GM12878 (cell line): ENCODE measurements around the gene MBOAT1. TPM values are rescaled to one million over a fixed set of nuclear protein-coding genes. Genes with fewer than 3 reads are reported as not detected.

ENCODE experiments used
- ATAC-seq: fragments of 200-7000 bp; cut with Tn5 transposase; 3 replicates; pipeline ENCODE4 v1.9.1; 2020; ENCODE audit warnings: mild to moderate bottlenecking, moderate library complexity
- BruUV-seq: library from RNA; stranded (reverse); fragments of 400-500 nt; replicated peaks from 2 replicates; lab custom pipeline; 2021; lab: Mats Ljungman, UMichigan
- CTCF ChIA-PET: fragments of 300-600 bp; sonication (Branson Sonifier 250); formaldehyde crosslinking; extraction: SDS; loops from one replicate; lab custom pipeline; 2021; ENCODE audit warnings: inconsistent platforms; lab: Yijun Ruan, JAX
- POLR2A ChIA-PET: fragments of 350-600 bp; formaldehyde crosslinking; extraction: SDS; loops from one replicate; lab custom pipeline; 2021; ENCODE audit warnings: inconsistent platforms; lab: Charles Lee
- RAD21 ChIA-PET: fragments of 300-600 bp; sonication (Branson Sonifier 250); formaldehyde crosslinking; loops from one replicate; lab custom pipeline; 2023; ENCODE audit warnings: antibody characterized with exemption; ENCODE audit not compliant: unreplicated experiment; lab: Charles Lee
- SMC1A ChIA-PET: fragments of 300-600 bp; sonication (Branson Sonifier 250); formaldehyde crosslinking; loops from one replicate; lab custom pipeline; 2023; ENCODE audit not compliant: unreplicated experiment, uncharacterized antibody; lab: Charles Lee
- DNase-seq: peaks from one replicate; pipeline ENCODE4 v3.0.0-alpha.2; 2011; ENCODE audit warnings: low read depth, low spot score
- FAIRE-seq: peaks from 3 replicates; lab custom pipeline; 2011; peaks lifted over from hg19 to GRCh38; lab: Jason Lieb, UNC
- H2AFZ ChIP-seq: 2 replicates; pipeline ENCODE4 v1.6.0; 2011; ENCODE audit warnings: low read depth, low read length, control low read depth; ENCODE audit not compliant: control insufficient read depth
- H3K27ac ChIP-seq: 2 replicates; pipeline ENCODE4 v1.5.1; 2011; ENCODE audit warnings: control low read depth; ENCODE audit not compliant: control insufficient read depth, insufficient read depth
- H3K27me3 ChIP-seq, 2 experiments: replicated peaks in 1 of 2; 2 replicates each; pipeline versions ENCODE4 v1.6.0 to v1.6.1; 2011; ENCODE audit warnings: low read length in 1 of 2; ENCODE audit not compliant: control insufficient read depth in 2 of 2, insufficient read depth in 2 of 2
- H3K36me3 ChIP-seq, 2 experiments: 2 replicates each; pipeline ENCODE4 v1.5.1; 2011; ENCODE audit warnings: low read length in 1 of 2; ENCODE audit not compliant: control insufficient read depth in 2 of 2, insufficient read depth in 2 of 2
- H3K4me1 ChIP-seq: 2 replicates; pipeline ENCODE4 v1.6.1; 2011; ENCODE audit warnings: mild to moderate bottlenecking, low read length, moderate library complexity, mixed read lengths; ENCODE audit not compliant: control insufficient read depth, insufficient read depth
- H3K4me2 ChIP-seq: 2 replicates; pipeline ENCODE4 v1.6.0; 2011; ENCODE audit warnings: control low read depth; ENCODE audit not compliant: control insufficient read depth, insufficient read depth
- H3K4me3 ChIP-seq: fragments of 200-600 bp; sonication (generic); 2 replicates; pipeline ENCODE4 v1.5.1; 2016
- H3K79me2 ChIP-seq: 2 replicates; pipeline ENCODE4 v1.6.0; 2011; ENCODE audit warnings: low read length; ENCODE audit not compliant: control insufficient read depth, insufficient read depth
- H3K9ac ChIP-seq: 2 replicates; pipeline ENCODE4 v1.8.0; 2011; ENCODE audit warnings: low read length, control low read depth, mixed read lengths; ENCODE audit not compliant: control insufficient read depth, insufficient read depth
- H3K9me3 ChIP-seq: replicated peaks from 3 replicates; pipeline ENCODE4 v1.5.1; 2011; ENCODE audit warnings: mild to moderate bottlenecking, low read length; ENCODE audit not compliant: control insufficient read depth, insufficient read depth
- H4K20me1 ChIP-seq: 2 replicates; pipeline ENCODE4 v1.6.0; 2011; ENCODE audit not compliant: control insufficient read depth, insufficient read depth
- GABPA ChIP-seq: IDR thresholded peaks from 2 replicates; pipeline ENCODE4 v1.6.1; 2014; ENCODE audit warnings: antibody characterized with exemption, low read depth, mild to moderate bottlenecking, inconsistent platforms
- MXI1 ChIP-seq: fragments of 150-350 bp; IDR thresholded peaks from 2 replicates; pipeline ENCODE4 v1.6.1; 2011; ENCODE audit warnings: low read depth, mild to moderate bottlenecking, inconsistent platforms, low read length, improper control_type of control experiment
- POU2F2 ChIP-seq: IDR thresholded peaks from 3 replicates; pipeline ENCODE4 v1.6.1; 2011; ENCODE audit warnings: low read depth, mild to moderate bottlenecking, low read length, borderline replicate concordance
- REST ChIP-seq: IDR thresholded peaks from 2 replicates; pipeline ENCODE4 v1.6.1; 2012; ENCODE audit warnings: mild to moderate bottlenecking, low read depth, low read length
- SRF ChIP-seq, 2 experiments: IDR thresholded peaks; 2 replicates each; pipeline ENCODE4 v1.6.1; 2011; ENCODE audit warnings: low read depth in 2 of 2, low read length in 2 of 2, mild to moderate bottlenecking in 1 of 2, moderate library complexity in 1 of 2
- TBL1XR1 ChIP-seq: IDR thresholded peaks from 2 replicates; pipeline ENCODE4 v1.6.1; 2012; ENCODE audit warnings: low read depth, low read length, improper control_type of control experiment
- YY1 ChIP-seq: IDR thresholded peaks from 2 replicates; pipeline ENCODE4 v1.6.1; 2011; ENCODE audit warnings: low read depth, mild to moderate bottlenecking, low read length
- ZBTB40 ChIP-seq: fragments of 450-650 bp; IDR thresholded peaks from 2 replicates; pipeline ENCODE4 v1.6.1; 2016; ENCODE audit warnings: mild to moderate bottlenecking, moderate library complexity, borderline replicate concordance
- ZNF207 ChIP-seq: fragments of 450-650 bp; IDR thresholded peaks from 2 replicates; pipeline ENCODE4 v1.6.1; 2014; ENCODE audit warnings: antibody characterized with exemption, mild to moderate bottlenecking, borderline replicate concordance
- ZNF592 ChIP-seq: fragments of 450-650 bp; IDR thresholded peaks from 2 replicates; pipeline ENCODE4 v1.6.1; 2017; ENCODE audit warnings: mild to moderate bottlenecking, moderate library complexity
- WGBS: methylation state at CpG from one replicate; pipeline ENCODE4 v1.1.6; 2016; ENCODE audit warnings: low lambda C conversion rate; ENCODE audit not compliant: insufficient replicate concordance, insufficient coverage; ENCODE audit errors: missing lambda C conversion rate; 5-methylcytosine and 5-hydroxymethylcytosine counted together
- in situ Hi-C: fragments of 300-500 bp; cut with MboI; formaldehyde crosslinking; loops from 9 replicates; pipeline ENCODE4 v1.14.3; 2018; ENCODE audit warnings: mixed read lengths
- intact Hi-C: fragments of 100-400 bp; cut with micrococcal nuclease; formaldehyde crosslinking; loops from one replicate; pipeline ENCODE4 v1.14.2; 2022; ENCODE audit not compliant: unreplicated experiment
- polyA plus RNA-seq, 11 experiments: library from polyadenylated mRNA; depleted of rRNA in 4 of 11; unstranded in 6 of 11; stranded (reverse) in 5 of 11; fragments of >200 nt; fragmentation: Nextera tagmentation in 4 of 11; fragmentation: Illumina TruSeq in 1 of 11; extraction: Ambion mirVana in 4 of 11; extraction: Trizol in 1 of 11; gene quantifications; 1 replicate in 1 of 11; 2 replicates in 10 of 11; pipeline versions ENCODE4 v1.2.1 to v1.2.3, GENCODE V29; 2011 to 2016; ENCODE audit warnings: inconsistent platforms in 2 of 11, missing spikeins in 2 of 11, low read depth in 1 of 11
- total RNA-seq, 4 experiments: library from RNA; depleted of rRNA in 3 of 4; stranded (reverse); fragments of >200 nt in 3 of 4; fragmentation: Illumina TruSeq in 1 of 4; extraction: Trizol in 1 of 4; gene quantifications; 2 replicates each; pipeline versions ENCODE4 v1.2.1 to v1.2.3, GENCODE V29; 2013 to 2021

MBOAT1 gene
- total and polyA plus RNA-seq, 10 of the 15 experiments (the other 5 are each of a cell fraction or from before 2014, with no cell fraction given): 0.39 to 21.0 (median 11.6) TPM

GRCh38 chr6:20260360-20260759 is 48.1 kb upstream of the MBOAT1 start (continued):
- TF ChIP-seq MXI1 (no peak), ZBTB40 (no peak), YY1 (no peak), GABPA (no peak), SRF (IDR thresholded peaks at IDR 0.05; ENCODE audit: low read depth in 2 of 2, low read length in 2 of 2) (no peak), POU2F2 (no peak)
- TF ChIP-seq, all 136 proteins: peak for 0

DNA sequence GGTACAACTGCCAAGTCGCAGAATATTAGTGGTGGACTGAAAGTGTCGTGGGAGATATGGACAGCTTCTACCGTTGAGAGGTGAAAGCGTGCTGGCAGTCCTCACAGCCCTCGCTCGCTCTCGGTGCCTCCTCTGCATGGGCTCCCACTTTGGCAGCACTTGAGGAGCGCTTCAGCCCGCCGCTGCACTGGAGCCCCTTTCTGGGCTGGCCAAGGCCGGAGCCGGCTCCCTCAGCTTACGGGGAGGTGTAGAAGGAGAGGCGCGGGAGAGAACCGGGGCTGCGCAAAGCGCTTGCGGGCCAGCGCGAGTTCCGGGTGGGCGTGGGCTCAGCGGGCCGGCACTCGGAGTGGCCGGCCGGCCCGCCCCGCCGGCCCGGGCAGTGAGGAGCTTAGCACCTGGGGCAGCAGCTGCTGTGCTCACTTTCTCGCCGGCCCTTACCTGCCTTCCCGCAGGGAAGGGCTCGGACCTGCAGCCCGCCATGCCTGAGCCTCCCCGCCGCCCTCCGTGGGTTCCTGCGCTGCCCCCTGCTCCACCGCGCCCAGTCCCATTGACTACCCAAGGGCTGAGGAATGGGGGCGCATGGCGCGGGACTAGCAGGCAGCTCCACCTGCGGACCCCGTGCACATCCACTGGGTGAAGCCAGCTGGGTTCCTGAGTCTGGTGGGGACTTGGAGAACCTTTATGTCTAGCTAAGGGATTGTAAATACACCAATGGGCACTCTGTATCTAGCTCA is 47.2 kb upstream of the MBOAT1 start:
- ChIA-PET POLR2A (no interaction called here), CTCF (interaction anchor here (1.2 kb wide), 1 partner anchor 133 kb away, joined by 3 read pairs; no protein-coding TSS in a partner anchor), SMC1A (no interaction called here), RAD21 (no interaction called here)
- in situ Hi-C loops: no loop called here
- no peak overlapping the region for H3K27ac ChIP-seq
- BruUV-seq: no TSS peak
- H3K36me3 ChIP-seq: no peaks in the 10 kb centered on the region
- peaks cover 1% of the 10 kb centered on the region; the same call in 1 of the 3 replicates for H3K9me3 ChIP-seq
- no peak overlapping the region for H2AFZ ChIP-seq
- no peaks in the 10 kb centered on the region for H3K27me3 ChIP-seq
- intact Hi-C loops: no loop called here
- H3K4me1 ChIP-seq: no peaks in the 10 kb centered on the region
- no peak overlapping the region for H3K4me3 ChIP-seq
- FAIRE-seq: no peak
- no peaks in the 10 kb centered on the region for H3K79me2 ChIP-seq
- WGBS: 89% methylated on average over 48 of the region's 48 CpGs
- DNase-seq: no peak
- TF ChIP-seq ZNF592: no peak
- TF ChIP-seq TBL1XR1: no peak
- TF ChIP-seq REST: no peak
- TF ChIP-seq ZNF207: no peak
- H3K4me2 ChIP-seq: no peak overlapping the region
- H4K20me1 ChIP-seq: no peaks in the 10 kb centered on the region
- ATAC-seq: no peak
- H3K9ac ChIP-seq: no peak overlapping the region
